Measurements from ENCODE around the gene RAB6D.
"Not testable (repeated sequence)": the region's sequence is repeated elsewhere in the genome, so short reads cannot be mapped to it uniquely, and the experiment has no call there.

Gene RAB6D

GRCh38 chr2:131363213-131363612 lies 755 bp downstream of the RAB6D start:
- not testable (repeated sequence) for DNase-seq

GRCh38 chr2:131361773-131362172 lies 2.2 kb downstream of the RAB6D start:
- DNase-seq: not testable (repeated sequence)

- not testable (repeated sequence) for DNase-seq
Measured at GRCh38 chr2:131353167-131353697, 10.7 kb downstream of the RAB6D start.

GRCh38 chr2:131349021-131349420 lies 14.9 kb downstream of the RAB6D start:
- DNase-seq: no peak

GRCh38 chr2:131347035-131347434 lies 16.9 kb downstream of the RAB6D start:
- DNase-seq: not testable (repeated sequence)

GRCh38 chr2:131339307-131339706 lies 24.7 kb downstream of the RAB6D start:
- DNase-seq: not testable (repeated sequence)

GRCh38 chr2:131335319-131335718 lies 28.6 kb downstream of the RAB6D start:
- not testable (repeated sequence) for DNase-seq

- DNase-seq: not testable (repeated sequence)
Measured at GRCh38 chr2:131332709-131333108, 31.3 kb downstream of the RAB6D start.

- DNase-seq: not testable (repeated sequence)
Measured at GRCh38 chr2:131331000-131331399, 33.0 kb downstream of the RAB6D start.

GRCh38 chr2:131322209-131322608 lies 41.8 kb downstream of the RAB6D start:
- no peak for DNase-seq

GRCh38 chr2:131321344-131321743 lies 42.6 kb downstream of the RAB6D start:
- DNase-seq: not testable (repeated sequence)

- not testable (repeated sequence) for DNase-seq
Measured at GRCh38 chr2:131311001-131311400, 53.0 kb downstream of the RAB6D start.
